ENCODE measurements around the gene STIM2. TPM values are rescaled to one million over a fixed set of nuclear protein-coding genes. Genes with fewer than 3 reads are reported as not detected.

STIM2 gene
- total RNA-seq, 1 donor from 2014 or later, result 18.2 TPM

- no peak for DNase-seq
Measured at GRCh38 chr4:26907731-26908599, 47.3 kb downstream of the STIM2 start.

DNA sequence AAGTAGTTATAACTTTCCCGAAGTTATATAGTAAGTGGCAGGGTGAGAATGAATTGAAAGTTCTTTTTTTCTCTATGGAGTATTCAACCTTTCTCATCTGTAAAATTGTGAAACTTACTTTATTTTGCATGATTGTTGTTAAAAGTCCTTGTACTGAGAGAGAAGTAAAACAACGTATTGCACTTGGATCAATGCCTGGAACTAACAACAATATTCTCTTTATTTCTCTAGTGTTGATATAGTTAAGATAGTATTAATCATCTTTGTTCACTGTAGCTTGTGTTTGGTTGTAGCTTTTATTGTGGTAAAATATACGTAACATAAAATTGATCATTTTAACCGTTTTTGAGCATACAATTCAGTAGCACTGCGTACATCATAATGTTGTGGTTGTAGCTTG, 48.7 kb downstream of the STIM2 start:
- DNase-seq, result no peak

- no peak for DNase-seq
Measured at GRCh38 chr4:26911254-26911653, 50.6 kb downstream of the STIM2 start.

DNA sequence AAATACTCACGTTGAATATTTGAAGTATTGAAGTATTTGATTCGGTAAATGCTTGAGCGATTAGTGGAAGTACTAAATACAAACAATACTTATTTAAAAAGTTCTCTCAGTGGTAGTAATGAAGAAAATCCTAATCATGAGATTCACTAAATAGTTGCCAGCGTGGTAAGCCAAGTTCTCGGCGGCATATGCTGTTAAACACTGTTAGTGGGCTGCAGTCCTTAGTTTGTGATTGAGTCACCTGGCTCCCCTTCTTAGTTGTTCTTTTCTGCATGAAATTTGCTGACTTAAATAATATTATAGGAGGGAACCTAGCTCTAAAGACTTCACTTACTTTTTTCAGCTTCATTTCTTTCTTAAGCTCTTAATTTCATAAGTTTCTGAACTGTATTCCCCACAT, 51.4 kb downstream of the STIM2 start:
- no peak for DNase-seq

DNA sequence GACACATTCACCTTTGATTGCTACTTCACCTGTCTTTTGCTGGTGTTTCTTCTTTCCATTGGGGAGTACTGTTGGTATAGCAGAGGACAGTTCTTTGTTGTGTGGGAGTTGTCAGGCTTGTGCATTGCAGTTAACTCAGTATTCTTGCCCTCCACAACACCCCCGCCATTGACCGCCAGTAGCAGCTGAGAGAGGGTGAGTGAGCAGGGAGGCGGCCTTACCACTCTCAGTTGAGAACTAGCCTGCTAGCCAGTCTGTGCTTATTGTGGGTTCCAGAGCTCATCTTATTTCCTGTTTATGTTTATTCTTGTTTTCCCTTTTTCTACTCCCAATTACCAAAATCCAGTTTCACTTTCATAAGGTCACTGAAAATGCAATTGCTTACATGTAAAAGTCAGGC, 52.2 kb downstream of the STIM2 start:
- no peak for DNase-seq

DNA sequence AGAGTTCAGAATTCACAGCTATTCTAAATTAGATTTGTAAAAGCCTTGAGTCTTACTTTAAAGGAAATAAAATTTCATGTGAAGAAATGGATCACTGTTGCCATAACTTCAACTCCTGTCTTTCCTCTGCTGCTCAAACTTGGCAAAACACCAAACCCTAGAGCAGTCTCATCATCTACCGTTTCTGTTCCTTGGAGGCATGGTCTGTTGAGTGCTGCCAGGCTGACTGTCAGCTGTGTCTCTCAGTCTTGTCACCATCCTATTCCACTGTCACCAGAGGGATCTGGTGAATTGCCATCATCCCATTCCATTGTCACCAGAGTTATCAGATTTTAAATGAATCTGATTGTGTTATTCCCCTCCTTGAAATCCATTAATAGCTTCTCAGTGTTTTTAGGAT, 55.6 kb downstream of the STIM2 start:
- no peak for DNase-seq

DNA sequence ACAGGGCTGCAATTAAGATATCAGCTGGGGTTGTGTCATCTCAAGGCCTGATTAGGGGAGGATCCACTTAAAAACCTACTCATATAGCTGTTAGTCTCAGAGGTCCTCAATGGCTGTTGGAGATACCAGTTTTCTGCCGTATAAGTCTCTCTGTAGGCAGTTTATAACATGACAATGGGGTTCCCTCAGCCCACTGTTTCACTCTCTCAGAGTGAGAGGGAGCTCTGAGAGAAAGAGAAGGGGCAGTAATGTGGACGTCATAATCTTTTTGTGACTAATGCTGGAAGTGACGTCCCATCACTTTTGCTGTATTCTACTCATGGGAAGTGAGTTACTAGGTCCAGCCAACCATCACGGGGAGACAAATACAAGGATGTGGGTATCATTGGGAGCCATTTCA, 70.3 kb downstream of the STIM2 start:
- DNase-seq, result no peak

DNA sequence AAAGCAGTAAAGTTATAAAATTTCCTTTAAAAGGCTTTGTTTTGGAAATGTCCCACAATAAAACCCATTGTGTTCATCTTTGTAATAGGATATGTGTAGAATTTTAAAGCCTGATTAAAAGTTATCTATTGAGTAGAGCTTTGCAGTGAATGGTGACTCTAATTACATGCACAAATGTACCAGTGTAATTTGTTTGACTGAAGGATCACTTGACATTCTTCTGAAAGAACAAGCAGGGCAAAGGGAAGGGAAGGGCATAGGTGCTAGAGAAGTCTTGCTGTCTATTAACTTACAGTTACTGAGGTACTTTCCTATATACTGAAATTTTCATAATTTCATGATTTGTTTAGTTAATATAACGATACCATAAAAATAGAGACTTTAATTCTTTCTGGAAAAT, 70.8 kb downstream of the STIM2 start:
- no peak for DNase-seq

- DNase-seq, result no peak
Measured at GRCh38 chr4:26931966-26932365, 71.3 kb downstream of the STIM2 start.

DNA sequence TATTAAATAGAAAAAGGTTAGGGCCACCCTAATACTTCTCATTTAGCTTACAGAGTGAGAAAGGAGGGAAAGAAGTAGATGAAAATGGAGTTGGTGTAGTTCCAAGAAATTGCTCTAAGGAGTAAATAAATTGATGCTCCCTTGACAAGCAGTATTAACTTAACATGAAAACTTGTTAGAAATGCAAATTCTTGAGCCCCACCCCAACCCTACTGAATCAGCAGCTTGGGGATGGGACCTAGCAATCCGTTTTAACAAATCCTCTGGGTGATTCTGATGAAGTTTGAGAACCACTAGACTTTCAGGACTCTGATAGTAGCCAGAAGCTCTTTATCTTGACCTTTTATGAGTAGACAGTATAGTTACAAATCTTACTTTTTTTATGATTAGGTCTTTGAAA, 74.8 kb downstream of the STIM2 start:
- DNase-seq, result no peak

- no peak for DNase-seq
Measured at GRCh38 chr4:26936284-26937065, 75.8 kb downstream of the STIM2 start.

- DNase-seq, result no peak
Measured at GRCh38 chr4:26937139-26937538, 76.5 kb downstream of the STIM2 start.

DNA sequence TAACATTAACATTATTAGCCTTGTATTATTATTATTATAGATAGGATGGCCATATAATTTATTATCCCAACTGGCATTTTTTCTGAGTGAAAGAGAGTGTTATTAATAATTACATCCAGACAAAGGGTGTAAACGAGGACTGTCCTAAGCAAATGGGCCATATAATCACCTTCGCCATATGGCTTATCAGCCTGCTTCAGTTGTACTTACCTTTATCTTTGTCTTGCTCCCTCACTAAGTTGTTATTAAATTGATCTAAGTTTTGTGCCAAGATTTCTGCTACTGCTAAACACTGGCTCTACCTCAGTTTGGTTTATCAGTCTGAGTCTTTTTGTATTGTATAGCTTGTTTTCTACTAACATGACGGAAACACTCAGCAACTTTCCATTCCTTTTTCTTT, 76.9 kb downstream of the STIM2 start:
- DNase-seq, result no peak

DNA sequence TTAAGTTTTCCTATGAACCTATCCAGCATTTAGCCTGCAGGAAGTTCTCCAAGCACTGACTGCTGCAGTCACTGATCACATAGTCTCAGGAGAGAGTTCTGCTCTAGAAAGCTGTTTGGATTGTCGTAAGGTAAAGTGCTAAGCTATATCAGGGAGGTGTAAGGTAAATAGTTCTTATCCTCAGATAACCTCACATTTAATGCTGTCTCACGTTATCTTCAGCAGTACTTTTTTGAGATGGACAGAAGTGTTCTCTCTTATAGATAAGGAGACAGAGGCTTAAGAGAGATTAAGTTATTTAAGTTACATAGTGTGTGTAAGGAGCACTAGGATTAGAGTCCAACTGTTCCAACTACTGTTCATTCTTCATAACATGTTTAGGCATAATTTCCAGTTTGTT, 77.9 kb downstream of the STIM2 start:
- no peak for DNase-seq

- DNase-seq, result no peak
Measured at GRCh38 chr4:26941951-26942350, 81.3 kb downstream of the STIM2 start.

- no peak for DNase-seq
Measured at GRCh38 chr4:26942871-26943270, 82.2 kb downstream of the STIM2 start.

GRCh38 chr4:26943391-26943790, 82.8 kb downstream of the STIM2 start:
- DNase-seq, result no peak

DNA sequence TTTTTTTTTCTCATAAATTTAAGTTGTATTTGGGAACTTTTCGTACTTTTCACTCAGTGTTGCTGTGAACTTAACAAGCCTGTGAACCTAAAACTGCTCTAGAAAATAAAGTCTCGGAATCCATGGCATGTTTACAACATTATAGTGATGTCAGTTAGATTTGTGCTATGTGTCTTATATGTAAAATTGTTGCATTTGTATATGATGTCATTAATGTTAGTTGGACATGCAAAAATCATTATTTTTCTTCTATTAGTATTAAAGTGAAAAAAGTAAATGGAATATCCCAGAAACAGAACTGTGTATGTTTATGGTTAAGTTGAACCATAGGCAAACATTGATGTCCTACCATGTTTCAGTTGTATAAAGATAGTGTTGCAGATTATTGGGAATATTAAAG, 85.2 kb downstream of the STIM2 start:
- no peak for DNase-seq

GRCh38 chr4:26947318-26947717, 86.7 kb downstream of the STIM2 start:
- no peak for DNase-seq

DNA sequence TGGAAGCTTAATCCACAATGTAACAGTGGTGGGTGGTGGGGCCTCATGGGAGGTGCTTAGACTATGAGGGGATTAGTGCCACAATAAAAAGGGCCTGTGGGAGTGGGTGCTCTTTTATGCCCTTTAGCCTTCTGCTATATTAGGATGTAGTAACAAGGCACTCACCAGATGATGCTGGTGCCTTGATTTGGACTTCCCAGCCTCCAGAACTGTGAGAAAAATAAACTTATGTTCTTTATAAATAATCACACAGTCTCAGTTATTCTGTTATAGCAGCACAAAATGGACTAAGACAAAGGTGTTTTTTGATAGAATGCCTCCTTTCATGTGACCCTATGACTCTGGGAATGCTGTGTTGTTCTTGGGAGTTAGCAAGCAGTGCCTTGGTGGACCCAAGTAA, 89.8 kb downstream of the STIM2 start:
- DNase-seq, result no peak

DNA sequence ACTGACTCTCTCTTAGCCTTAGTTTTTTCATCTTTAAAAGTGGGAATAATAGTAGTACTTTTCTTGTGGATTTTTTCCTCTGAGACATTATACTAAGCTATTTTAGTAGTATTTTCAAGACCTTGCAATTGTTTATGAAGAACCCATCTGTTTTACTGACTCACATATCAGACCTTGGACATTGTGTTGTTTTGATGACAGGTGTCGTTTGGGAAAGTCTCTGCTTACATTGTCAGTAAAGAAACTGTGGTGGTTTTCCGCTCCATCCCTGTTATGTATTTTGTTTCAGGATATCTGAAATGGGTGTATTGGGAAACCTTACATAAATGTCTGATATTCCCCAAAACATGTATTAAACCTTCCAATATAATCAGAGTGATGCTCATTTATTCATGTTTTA, 92.2 kb downstream of the STIM2 start:
- peak; percentile 7 for DNase-seq

DNA sequence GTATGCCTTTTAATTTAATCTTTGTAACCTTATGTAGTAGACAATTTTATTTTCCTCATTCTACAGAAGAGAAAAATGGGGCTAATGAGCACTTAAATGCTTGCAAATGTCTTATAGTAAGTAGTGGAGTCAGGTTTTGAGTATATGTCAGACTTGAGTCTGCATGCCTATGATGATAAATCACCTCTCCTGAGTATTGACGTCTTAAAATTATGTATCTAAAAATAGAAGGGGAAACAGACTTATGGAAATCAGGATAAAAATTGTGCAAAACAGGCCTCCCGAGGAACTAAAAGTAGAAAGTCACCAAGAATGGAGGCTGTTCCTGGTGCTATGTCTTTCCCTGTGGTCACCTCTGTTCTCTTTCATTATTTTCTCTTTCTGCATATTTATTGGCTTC, 92.7 kb downstream of the STIM2 start:
- DNase-seq, result no peak

DNA sequence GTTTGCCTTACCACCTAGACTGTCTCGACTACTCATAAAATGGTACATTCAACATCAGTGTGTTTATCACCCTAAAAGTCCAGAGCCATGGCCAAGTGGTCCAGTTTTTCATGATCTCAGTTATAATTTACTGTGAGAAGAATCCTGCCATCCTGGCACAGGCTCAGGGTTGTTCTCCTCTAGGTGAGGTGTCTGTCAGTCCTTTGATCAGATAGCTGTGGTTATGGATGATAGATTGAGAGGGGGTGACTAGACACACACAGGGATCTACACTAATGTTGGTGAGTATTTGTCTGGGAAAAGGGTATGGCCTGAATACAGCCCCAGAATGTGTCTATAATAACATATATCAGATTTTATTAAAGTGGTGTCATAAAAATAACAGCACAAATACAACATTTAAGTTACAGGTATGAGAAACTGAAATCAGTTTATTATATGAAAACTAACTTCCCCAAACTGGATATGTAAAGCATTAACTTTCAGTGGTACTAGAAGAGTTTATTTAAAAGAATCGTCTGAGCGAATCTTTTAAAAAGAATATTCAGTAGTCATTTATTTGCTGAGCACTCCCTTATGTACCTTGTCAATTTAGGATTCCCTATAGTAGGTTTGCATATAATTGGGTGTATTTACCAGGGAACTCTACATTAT, 93.3 kb downstream of the STIM2 start:
- DNase-seq, result no peak

DNA sequence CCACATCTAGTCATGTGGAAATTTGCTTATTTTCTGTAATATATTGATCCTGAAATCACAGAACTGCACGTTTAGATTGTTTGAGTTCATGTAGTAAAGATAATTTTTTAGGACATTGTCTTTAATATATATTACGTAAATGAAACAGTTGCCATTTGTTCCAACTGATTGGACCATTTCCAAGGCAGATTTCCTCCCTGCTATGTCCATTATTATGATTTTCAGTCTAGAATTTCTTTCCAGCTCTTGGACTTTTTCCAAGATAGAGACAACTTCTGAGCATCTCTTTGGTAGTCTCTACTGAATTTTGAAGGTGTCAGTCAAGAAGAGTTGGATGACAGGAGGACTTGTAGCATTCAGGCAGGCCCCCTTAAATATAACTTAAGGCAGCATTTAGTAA, 94.6 kb downstream of the STIM2 start:
- DNase-seq, result peak; percentile 46

All from dermis blood vessel endothelial cell (primary cell).